Mesenchymal stem cell (in vitro differentiated cells and primary cell): ENCODE measurements around the gene SLA2.

Source experiments
- DNase-seq: peaks from one replicate; pipeline ENCODE4 v3.0.0-alpha.2; 2013
- H2AFZ ChIP-seq: one replicate; pipeline ENCODE4 v1.6.1; 2013; ENCODE audit warnings: low read depth, mild to moderate bottlenecking, control low read depth, inconsistent platforms, low read length, moderate library complexity
- H2AK5ac ChIP-seq: 2 replicates; pipeline ENCODE4 v1.6.1; 2013; ENCODE audit warnings: low read length, moderate library complexity, mild to moderate bottlenecking, inconsistent platforms; ENCODE audit not compliant: severe bottlenecking
- H2BK120ac ChIP-seq: one replicate; pipeline ENCODE4 v1.6.1; 2013; ENCODE audit warnings: low read depth, mild to moderate bottlenecking, inconsistent platforms, low read length, moderate library complexity
- H2BK12ac ChIP-seq, 2 experiments: one replicate each; pipeline ENCODE4 v1.6.1; 2013; ENCODE audit warnings: inconsistent platforms in 2 of 2, low read length in 2 of 2, mild to moderate bottlenecking in 2 of 2, moderate library complexity in 2 of 2, control low read depth in 1 of 2
- H2BK15ac ChIP-seq: one replicate; pipeline ENCODE4 v1.6.1; 2013; ENCODE audit warnings: mild to moderate bottlenecking, low read depth, inconsistent platforms; ENCODE audit not compliant: poor library complexity, severe bottlenecking
- H2BK5ac ChIP-seq: 2 replicates; pipeline ENCODE4 v1.6.1; 2013; ENCODE audit warnings: low read depth, mild to moderate bottlenecking, low read length, control low read depth, inconsistent platforms; ENCODE audit not compliant: poor library complexity, severe bottlenecking
- H3K14ac ChIP-seq, 2 experiments: one replicate each; pipeline ENCODE4 v1.6.1; 2013; ENCODE audit warnings: inconsistent platforms in 2 of 2, low read length in 2 of 2, control low read depth in 1 of 2, mild to moderate bottlenecking in 1 of 2, moderate library complexity in 1 of 2
- H3K18ac ChIP-seq, 2 experiments: one replicate each; pipeline ENCODE4 v1.6.1; 2013; ENCODE audit warnings: inconsistent platforms in 2 of 2, low read length in 2 of 2, control low read depth in 1 of 2, low read depth in 1 of 2, mild to moderate bottlenecking in 1 of 2
- H3K23ac ChIP-seq, 2 experiments: one replicate each; pipeline ENCODE4 v1.6.1; 2013; ENCODE audit warnings: inconsistent platforms in 2 of 2, low read length in 2 of 2, mild to moderate bottlenecking in 2 of 2, moderate library complexity in 2 of 2, control low read depth in 1 of 2
- H3K27ac ChIP-seq: 2 replicates; pipeline ENCODE4 v1.5.1; 2013; ENCODE audit warnings: mild to moderate bottlenecking, moderate library complexity, low read length, control low read depth, inconsistent platforms; ENCODE audit not compliant: poor library complexity, severe bottlenecking
- H3K27me3 ChIP-seq, 2 experiments: 2 replicates each; pipeline versions ENCODE4 v1.6.1 to v1.7.0; 2013; ENCODE audit warnings: low read length in 2 of 2, mild to moderate bottlenecking in 2 of 2, moderate library complexity in 2 of 2, control low read depth in 1 of 2, inconsistent platforms in 1 of 2; ENCODE audit not compliant: control insufficient read depth in 1 of 2, insufficient read depth in 1 of 2
- H3K36me3 ChIP-seq, 2 experiments: 2 replicates each; pipeline versions ENCODE4 v1.6.1 to v1.7.0; 2013; ENCODE audit warnings: low read length in 2 of 2, control low read depth in 1 of 2, inconsistent platforms in 1 of 2, low read depth in 1 of 2, mild to moderate bottlenecking in 1 of 2; ENCODE audit not compliant: insufficient read depth in 2 of 2, control insufficient read depth in 1 of 2
- H3K4ac ChIP-seq, 2 experiments: one replicate each; pipeline ENCODE4 v1.6.1; 2013; ENCODE audit warnings: inconsistent platforms in 2 of 2, low read length in 2 of 2, mild to moderate bottlenecking in 2 of 2, moderate library complexity in 2 of 2, control low read depth in 1 of 2, low read depth in 1 of 2
- H3K4me1 ChIP-seq: 2 replicates; pipeline ENCODE4 v1.6.1; 2013; ENCODE audit warnings: low read depth, low read length, control low read depth; ENCODE audit not compliant: control insufficient read depth, insufficient read depth
- H3K4me2 ChIP-seq: 2 replicates; pipeline ENCODE4 v1.6.1; 2013; ENCODE audit warnings: low read length, mild to moderate bottlenecking, inconsistent platforms; ENCODE audit not compliant: poor library complexity, severe bottlenecking
- H3K4me3 ChIP-seq, 2 experiments: 2 replicates each; pipeline versions ENCODE4 v1.5.1 to v1.7.0; 2013; ENCODE audit warnings: low read length in 2 of 2, mild to moderate bottlenecking in 2 of 2, control low read depth in 1 of 2, low read depth in 1 of 2; ENCODE audit not compliant: insufficient read depth in 1 of 2
- H3K79me1 ChIP-seq: replicated peaks from 2 replicates; pipeline ENCODE4 v1.6.1; 2013; ENCODE audit warnings: mild to moderate bottlenecking, control low read depth, low read length, inconsistent platforms; ENCODE audit not compliant: poor library complexity, severe bottlenecking
- H3K9ac ChIP-seq: 2 replicates; pipeline ENCODE4 v1.7.0; 2013; ENCODE audit warnings: mild to moderate bottlenecking, low read length, moderate library complexity
- H3K9me3 ChIP-seq: 2 replicates; pipeline ENCODE4 v1.7.0; 2013; ENCODE audit warnings: mild to moderate bottlenecking, low read length; ENCODE audit not compliant: control insufficient read depth
- H4K8ac ChIP-seq: one replicate; pipeline ENCODE4 v1.6.1; 2013; ENCODE audit warnings: inconsistent platforms, mild to moderate bottlenecking, low read length, moderate library complexity
- H4K91ac ChIP-seq: one replicate; pipeline ENCODE4 v1.6.1; 2013; ENCODE audit warnings: mild to moderate bottlenecking, low read length, inconsistent platforms
- WGBS: methylation state at CpG from one replicate; pipeline ENCODE4 v1.1.7; 2013; ENCODE audit warnings: mixed read lengths; 5-methylcytosine and 5-hydroxymethylcytosine counted together

Gene SLA2

DNA sequence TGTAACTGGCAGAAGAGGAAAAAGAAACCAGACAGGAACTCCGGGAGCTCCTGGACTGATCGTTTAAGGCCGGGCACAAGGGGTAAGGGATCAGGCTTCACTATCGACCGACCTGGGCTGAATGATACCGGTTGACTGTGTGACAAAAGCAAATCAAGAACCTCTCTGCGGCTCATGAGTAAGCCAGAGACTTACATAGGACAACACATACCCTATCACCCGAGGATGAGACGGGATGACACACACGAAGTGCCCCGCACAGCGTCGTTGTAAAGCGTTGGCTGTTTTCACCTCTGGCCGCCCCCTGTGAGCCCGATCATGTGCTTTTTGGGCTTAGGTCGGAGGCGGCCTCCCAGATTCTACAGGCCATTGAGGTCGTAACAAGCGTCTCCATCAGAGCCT lies 73.3 kb downstream of the SLA2 start:
- Histone ChIP-seq H3K9ac (peak overlapping the region; percentile 62), H3K4me2 (peak overlapping the region; percentile 76), H3K27me3 (no peaks in the 10 kb centered on the region), H3K23ac (peak overlapping the region in 1 of 2 experiments; percentile 83), H3K4me1 (peaks cover 26% of the 10 kb centered on the region), H3K9me3 (no peaks in the 10 kb centered on the region), H3K27ac (peak overlapping the region; percentile 72), H4K91ac (peak overlapping the region; percentile 67), H2BK5ac (no peak overlapping the region), H2AFZ (peak overlapping the region; percentile 81), H2BK120ac (peak overlapping the region; percentile 59), H3K4ac (peak overlapping the region; percentile 42), H3K14ac (peak overlapping the region in 1 of 2 experiments; percentile 90), H3K4me3 (peak overlapping the region; percentile 46 to 68), H2BK15ac (no peak overlapping the region), H3K36me3 (no peaks in the 10 kb centered on the region), H3K18ac (peak overlapping the region; percentile 44 to 96), H4K8ac (peak overlapping the region; percentile 99), H2BK12ac (peak overlapping the region in 1 of 2 experiments; percentile 96), H3K79me1 (no peaks in the 10 kb centered on the region), H2AK5ac (peak overlapping the region; percentile 49)
- peak; percentile 74 for DNase-seq
- 4% methylated on average over 20 of the region's 20 CpGs for WGBS

DNA sequence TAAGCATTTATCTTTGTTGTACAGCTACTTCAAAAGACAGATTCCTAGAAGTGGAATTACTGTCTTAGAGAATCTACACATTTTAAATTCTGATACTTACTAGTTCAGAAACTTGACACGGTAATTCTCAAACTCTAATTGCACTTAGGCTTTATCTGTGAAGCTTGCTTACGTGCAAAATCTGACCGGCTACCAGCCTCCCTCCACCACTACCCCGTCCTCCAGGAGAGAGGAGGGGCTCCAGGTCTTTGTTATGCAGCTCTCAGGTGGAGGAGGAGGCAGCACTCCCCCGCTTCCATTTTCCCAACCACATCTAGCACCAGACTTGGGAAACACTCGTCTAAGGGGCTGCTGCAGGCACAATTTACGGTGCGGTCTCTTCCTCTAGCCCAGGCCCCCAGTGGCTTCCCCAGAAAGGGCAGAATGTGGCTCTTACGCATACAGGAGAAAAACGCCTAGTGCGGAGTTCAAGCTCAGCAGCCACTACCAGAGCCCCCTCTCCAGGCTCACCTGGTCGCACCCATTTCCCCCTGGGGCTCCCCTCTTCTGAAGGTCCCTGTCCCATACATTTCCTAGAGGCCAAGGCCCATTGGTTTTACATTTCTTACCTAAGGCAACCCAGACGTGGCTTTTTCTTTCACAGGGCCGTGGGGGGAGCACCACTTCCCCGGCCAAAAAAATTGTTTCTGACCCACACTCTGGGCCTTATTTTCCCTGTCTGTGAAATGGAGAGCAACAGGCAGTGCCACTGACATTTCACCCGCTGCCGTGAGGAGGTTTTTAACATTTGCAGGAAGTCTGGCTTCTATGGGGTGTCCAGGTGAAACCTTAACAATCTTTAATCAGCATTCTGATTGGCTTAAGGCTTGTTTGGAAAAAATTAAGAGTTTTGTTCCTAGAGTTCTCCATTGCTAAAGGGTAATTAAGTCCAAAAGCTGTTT lies 74.2 kb downstream of the SLA2 start:
- Histone ChIP-seq H2BK12ac (peak overlapping the region; percentile 31 to 63), H3K36me3 (no peaks in the 10 kb centered on the region), H2AK5ac (peak overlapping the region; percentile 81), H3K18ac (peak overlapping the region; percentile 49 to 96), H3K4me3 (no peak overlapping the region), H2BK15ac (peak overlapping the region; percentile 54), H2BK5ac (no peak overlapping the region), H3K9ac (no peak overlapping the region), H3K27ac (peak overlapping the region; percentile 72), H3K23ac (no peak overlapping the region), H2BK120ac (no peak overlapping the region), H4K8ac (peak overlapping the region; percentile 99), H3K4ac (peak overlapping the region in 1 of 2 experiments; percentile 56), H3K27me3 (no peaks in the 10 kb centered on the region), H3K14ac (no peak overlapping the region), H3K4me2 (peak overlapping the region; percentile 76), H2AFZ (peak overlapping the region; percentile 15), H3K9me3 (no peaks in the 10 kb centered on the region), H3K4me1 (peaks cover 26% of the 10 kb centered on the region), H3K79me1 (no peaks in the 10 kb centered on the region), H4K91ac (no peak overlapping the region)
- WGBS = 35% methylated on average over 17 of the region's 17 CpGs
- DNase-seq = peak; percentile 19

DNA sequence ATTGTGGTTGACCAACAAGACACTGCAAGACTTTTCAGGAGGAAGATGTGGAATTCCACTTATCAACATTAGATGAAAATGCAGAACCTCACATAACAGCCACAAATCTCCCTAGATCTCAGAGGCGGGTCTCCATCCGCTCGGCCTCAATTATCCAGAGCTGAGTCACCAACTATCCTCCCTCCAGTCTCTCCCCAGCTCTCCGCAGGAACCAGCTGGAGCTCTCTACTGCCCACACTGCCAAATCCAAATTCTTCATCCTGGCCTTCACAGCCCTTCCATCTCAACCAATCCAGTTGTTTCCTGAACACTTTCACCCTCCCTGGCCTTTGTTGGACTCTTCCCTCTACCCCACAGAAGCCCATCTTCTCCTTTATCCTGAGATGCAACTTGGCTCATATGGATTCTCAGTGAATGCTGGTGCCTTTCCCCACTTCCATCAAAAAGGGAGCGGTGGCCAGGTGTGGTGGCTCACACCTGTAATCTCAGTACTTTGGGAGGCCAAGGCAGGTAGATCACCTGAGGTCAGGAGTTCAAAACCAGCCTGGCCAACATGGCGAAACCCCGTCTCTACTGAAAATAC lies 76.1 kb downstream of the SLA2 start:
- no peak overlapping the region for H3K4me2 ChIP-seq
- H2AK5ac ChIP-seq = peak overlapping the region; percentile 71
- DNase-seq = peak; percentile 51
- H3K27me3 ChIP-seq = no peaks in the 10 kb centered on the region
- H3K4me1 ChIP-seq = peaks cover 18% of the 10 kb centered on the region
- H3K4ac ChIP-seq = no peak overlapping the region
- peaks cover 2% of the 10 kb centered on the region for H3K79me1 ChIP-seq
- H2BK120ac ChIP-seq = no peak overlapping the region
- no peak overlapping the region for H2BK5ac ChIP-seq
- H4K8ac ChIP-seq = no peak overlapping the region
- no peak overlapping the region for H3K9ac ChIP-seq
- WGBS = 60% methylated on average over 7 of the region's 7 CpGs
- no peaks in the 10 kb centered on the region for H3K36me3 ChIP-seq
- H2AFZ ChIP-seq = no peak overlapping the region
- no peak overlapping the region for H4K91ac ChIP-seq
- H3K27ac ChIP-seq = no peak overlapping the region
- peak overlapping the region in 1 of 2 experiments; percentile 73 for H3K18ac ChIP-seq
- H2BK12ac ChIP-seq = no peak overlapping the region
- no peak overlapping the region for H2BK15ac ChIP-seq
- no peak overlapping the region for H3K14ac ChIP-seq
- H3K9me3 ChIP-seq = peaks cover 9% of the 10 kb centered on the region
- no peak overlapping the region for H3K4me3 ChIP-seq
- H3K23ac ChIP-seq = no peak overlapping the region

DNA sequence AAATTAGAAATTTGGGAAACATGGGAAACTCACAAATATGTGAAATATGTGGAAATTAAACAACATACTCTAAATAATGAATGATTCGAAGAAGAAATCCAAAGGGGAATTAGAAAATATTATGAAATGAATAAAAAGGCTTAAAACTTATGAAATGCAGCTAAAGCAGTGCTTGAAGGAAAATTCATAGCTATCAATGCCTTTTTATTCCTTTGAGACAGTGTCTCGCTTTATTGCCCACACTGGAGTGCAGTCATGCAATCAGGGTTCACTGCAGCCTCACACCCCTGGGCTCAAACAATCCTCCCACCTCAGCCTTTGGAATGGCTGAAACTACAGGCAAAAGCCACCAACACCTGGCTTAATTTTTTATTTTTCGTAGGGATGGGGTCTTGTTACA lies 80.5 kb downstream of the SLA2 start:
- Histone ChIP-seq H3K18ac (no peak overlapping the region), H2BK120ac (no peak overlapping the region), H3K4me2 (no peak overlapping the region), H4K8ac (no peak overlapping the region), H3K79me1 (peaks cover 3% of the 10 kb centered on the region), H3K4ac (no peak overlapping the region), H2BK12ac (no peak overlapping the region), H2BK5ac (no peak overlapping the region), H3K9me3 (peaks cover 21% of the 10 kb centered on the region), H3K9ac (no peak overlapping the region), H3K14ac (no peak overlapping the region), H2BK15ac (no peak overlapping the region), H3K4me3 (no peak overlapping the region), H3K4me1 (peaks cover 3% of the 10 kb centered on the region), H4K91ac (no peak overlapping the region), H3K27ac (no peak overlapping the region), H2AFZ (no peak overlapping the region), H3K36me3 (no peaks in the 10 kb centered on the region), H3K27me3 (peaks cover 0 to 9% of the 10 kb centered on the region in 2 experiments), H2AK5ac (no peak overlapping the region), H3K23ac (no peak overlapping the region)
- 97% methylated on average over 2 of the region's 3 CpGs for WGBS
- DNase-seq = no peak
